Measurements from ENCODE around the gene RCN2.

- TF ChIP-seq, protein P1, sequence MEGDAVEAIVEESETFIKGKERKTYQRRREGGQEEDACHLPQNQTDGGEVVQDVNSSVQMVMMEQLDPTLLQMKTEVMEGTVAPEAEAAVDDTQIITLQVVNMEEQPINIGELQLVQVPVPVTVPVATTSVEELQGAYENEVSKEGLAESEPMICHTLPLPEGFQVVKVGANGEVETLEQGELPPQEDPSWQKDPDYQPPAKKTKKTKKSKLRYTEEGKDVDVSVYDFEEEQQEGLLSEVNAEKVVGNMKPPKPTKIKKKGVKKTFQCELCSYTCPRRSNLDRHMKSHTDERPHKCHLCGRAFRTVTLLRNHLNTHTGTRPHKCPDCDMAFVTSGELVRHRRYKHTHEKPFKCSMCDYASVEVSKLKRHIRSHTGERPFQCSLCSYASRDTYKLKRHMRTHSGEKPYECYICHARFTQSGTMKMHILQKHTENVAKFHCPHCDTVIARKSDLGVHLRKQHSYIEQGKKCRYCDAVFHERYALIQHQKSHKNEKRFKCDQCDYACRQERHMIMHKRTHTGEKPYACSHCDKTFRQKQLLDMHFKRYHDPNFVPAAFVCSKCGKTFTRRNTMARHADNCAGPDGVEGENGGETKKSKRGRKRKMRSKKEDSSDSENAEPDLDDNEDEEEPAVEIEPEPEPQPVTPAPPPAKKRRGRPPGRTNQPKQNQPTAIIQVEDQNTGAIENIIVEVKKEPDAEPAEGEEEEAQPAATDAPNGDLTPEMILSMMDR (conservative IDR thresholded peaks at IDR 0.05 in 1 of 2, IDR thresholded peaks at IDR 0.05 in 1 of 2; ENCODE audit: extremely low read depth in 1 of 2, insufficient read depth in 1 of 2, low read depth in 1 of 2, low read length in 2 of 2): no peak
- TF ChIP-seq EZH2 (IDR thresholded peaks at IDR 0.05; ENCODE audit: borderline replicate concordance, low read length): no peak
These were observed 59.5 kb downstream of the RCN2 start for GRCh38 chr15:76991048-76991447.
